GM18517 (cell line): Measurements from ENCODE around the gene RPLP2.

Source experiments
- ATAC-seq: cut with Tn5 transposase; IDR thresholded peaks from one replicate; pipeline ENCODE4 v1.9.1; 2021; ENCODE audit warnings: mild to moderate bottlenecking, moderate library complexity; ENCODE audit not compliant: unreplicated experiment

Gene RPLP2

DNA sequence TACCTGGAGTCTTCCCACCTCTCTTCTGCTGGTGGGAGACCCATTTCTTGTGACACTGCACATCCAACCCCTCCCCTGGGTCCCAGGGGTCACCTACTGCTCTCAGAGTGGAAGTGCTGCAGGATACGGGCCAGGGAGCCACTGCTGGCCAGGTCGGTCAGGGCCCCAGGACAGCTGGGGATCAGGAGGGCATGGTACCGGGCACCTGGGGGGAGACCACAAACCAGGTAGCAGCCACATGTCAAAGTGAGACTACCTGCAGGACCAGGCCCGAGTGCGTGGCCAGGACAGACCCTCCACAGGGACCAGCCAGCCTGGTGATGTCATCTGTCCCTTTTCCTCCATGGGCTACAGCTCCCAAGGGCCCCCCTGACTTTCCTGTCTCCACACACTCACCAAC, 36.3 kb upstream of the RPLP2 start:
- ATAC-seq: no peak

- ATAC-seq: no peak
These were observed 35.9 kb upstream of the RPLP2 start for GRCh38 chr11:773830-774229.

DNA sequence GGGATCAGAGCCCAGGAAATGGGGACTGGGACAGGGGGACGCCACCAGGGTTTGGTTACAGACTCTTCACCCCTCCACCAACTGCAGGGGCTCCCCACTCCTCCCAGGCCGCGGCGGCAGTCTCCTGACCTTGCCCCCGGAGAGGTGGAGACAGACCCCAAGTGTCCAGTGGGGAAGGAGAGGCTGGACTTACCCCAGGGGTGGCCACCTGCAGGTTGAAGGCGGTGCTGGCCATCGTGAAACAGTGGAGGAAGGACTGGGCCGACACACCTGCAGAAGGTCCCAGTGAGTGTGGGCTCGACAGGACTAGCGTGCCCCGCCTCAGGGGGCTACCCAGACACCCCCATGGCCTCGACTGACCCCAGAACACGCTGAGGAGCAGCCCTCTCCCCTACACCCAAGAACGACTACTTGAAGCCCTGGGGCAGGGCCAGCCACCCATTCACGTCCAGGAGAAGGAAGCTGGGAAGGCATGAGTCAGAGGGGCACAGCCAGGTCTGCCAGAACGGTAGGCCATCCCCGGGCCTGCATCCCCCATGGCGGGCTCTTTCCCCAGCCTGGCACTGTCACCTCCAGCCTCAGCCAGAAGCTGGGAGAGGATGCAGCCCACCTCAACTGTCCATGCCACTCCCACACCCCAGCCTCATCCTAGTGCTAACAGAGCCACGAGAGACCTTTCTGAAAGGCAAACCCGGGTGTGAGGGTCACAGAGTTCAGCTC, 34.7 kb upstream of the RPLP2 start:
- no peak for ATAC-seq

DNA sequence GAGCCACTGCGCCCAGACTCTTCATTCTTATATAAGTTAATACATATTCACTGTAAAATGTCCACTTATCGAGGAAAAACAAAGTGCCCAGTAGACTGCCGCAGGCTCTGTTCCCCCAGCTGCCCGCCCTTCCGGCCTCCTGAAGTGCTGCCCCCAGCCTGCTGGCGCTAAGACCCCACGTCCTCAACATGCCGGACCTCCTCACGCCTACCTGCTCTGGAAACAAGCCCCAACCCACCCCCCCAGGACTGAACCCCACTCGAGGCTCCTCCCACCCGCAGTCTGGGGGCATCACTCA, 33.6 kb upstream of the RPLP2 start:
- no peak for ATAC-seq

DNA sequence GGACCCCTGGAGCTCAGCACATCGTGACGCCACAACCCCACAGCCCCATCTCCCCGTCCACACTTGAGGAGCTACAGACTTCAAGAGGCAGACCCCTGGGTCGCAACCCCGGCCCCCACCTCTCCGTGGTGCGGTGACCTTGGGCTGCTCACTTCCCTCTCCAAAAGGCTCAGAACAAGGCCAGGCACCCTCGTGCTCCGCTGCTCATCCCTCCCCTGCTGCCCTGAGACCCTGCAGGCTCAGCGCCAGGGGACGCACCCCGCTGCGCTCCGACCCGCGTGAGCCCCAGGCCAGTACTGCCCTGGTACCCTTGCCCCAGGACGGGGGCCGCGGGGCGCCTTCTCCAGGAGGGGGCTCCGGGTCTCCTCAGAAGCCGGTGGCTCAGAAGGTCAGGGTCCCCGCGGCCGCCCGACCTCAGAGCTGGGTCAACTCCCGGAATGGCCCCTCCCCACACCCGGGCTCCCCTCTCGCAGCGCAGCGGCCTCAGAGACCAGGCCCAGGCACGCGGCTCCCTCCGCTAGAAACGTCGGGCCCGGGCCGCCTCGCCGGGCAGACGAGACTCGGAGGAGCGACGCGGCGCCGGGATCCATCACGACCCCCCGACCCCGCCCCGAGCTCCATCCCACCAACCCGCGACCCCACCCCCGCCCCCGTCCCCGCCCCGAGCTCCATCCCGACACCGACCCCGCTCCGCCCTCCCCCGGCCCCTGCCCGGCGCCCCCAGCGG, 33.0 kb upstream of the RPLP2 start:
- peak; percentile 34 for ATAC-seq

DNA sequence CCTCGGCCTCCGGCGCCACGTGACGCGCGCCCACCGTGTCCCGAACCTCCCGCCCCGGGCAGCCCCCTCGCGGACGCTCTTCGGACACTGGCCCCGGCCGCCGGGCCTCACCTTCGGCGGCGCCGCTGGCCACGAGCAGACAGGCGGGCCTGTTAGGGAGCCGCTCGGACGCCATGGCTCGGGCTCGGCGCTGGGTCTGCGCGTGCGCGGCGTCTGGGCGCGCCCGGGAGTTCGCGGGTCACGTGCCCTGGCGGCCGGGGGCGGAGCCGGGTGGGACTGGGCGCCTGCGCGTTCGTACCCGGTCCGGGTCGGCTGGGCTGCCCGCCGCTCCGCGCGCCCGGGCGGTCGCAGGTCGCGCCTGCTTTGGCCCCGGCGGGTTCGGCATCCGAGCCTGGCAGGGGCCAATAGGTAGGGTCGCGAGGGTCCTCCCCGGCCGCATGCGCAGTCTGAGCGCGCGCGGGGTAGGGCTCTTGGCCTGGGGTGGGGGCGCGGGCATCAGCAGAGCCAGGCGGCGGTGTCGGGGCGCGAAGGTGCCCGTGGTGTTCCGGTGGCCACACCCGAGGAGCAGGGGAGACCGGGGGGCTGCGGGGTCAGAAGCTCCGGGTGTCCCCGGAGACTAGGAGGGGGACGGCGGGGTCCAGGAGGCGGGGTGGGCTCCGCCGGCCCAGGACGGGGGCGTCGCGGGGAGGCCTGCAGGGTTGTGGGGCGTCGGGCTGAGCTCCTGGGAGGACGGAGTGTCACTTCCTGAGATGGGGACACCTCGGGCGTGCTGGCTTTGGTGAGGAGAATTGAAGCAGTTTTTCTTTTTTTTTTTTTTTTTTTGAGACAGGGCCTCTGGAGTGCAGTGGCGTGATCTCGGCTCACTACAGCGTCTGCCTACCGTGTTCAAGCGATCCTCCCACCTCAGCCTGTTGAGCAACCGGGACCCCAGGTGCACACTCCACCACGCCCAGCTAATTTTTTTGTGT, 32.2 kb upstream of the RPLP2 start, which contains the start of gene GATD1:
GATD1 (minus strand) TSS at position 200 of the 968 bp plus-strand sequence; CDS start at position 175, 25 bp downstream.
- ATAC-seq: peak; percentile 71

- no peak for ATAC-seq
These were observed 30.5 kb upstream of the RPLP2 start for GRCh38 chr11:778976-779954.

- ATAC-seq: no peak
These were observed 29.7 kb upstream of the RPLP2 start for GRCh38 chr11:779955-780532.

DNA sequence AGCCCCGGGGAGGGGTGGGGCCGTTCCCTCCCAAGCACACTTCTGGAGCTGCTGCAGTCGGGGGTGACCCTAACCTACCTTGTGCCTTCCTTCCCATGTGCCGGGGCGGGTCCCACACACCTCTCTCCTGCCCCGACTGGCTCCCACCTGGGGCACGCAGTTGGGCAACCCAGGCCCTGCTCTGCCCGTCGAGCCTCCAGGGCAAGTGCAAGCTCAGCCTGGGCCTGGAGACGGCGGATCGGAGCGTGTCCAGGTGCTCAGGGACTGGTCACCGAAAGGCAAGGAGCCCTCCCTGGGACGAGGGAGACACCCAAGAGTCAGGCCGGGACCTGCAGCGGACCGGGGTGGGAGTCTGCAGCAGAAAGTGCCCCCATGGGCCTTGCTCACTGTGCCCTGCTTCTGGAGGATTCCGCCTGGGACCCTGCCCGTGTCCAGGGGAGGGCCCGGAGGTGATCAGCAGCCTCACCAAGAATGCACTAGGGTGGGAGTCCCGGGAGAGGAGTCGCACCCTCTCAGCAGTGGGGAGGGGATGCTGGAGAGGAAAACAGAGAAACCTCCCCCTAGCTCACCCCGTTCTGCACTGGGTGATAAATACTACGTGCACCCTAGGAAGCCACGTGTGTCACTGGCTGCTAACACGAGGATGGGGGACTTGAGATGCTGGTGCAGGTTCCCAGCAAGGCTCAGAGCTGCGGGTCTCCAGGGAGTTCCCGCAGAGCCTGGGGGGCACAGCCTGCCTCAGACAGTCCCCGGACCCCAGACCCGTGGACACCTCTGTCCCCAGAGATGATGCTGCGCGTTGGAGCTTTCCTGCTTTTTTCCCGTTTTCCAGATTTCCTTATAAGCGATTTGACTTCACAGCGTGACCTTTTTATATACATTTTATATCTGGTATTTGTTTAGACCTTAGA, 27.2 kb upstream of the RPLP2 start:
- ATAC-seq: no peak

DNA sequence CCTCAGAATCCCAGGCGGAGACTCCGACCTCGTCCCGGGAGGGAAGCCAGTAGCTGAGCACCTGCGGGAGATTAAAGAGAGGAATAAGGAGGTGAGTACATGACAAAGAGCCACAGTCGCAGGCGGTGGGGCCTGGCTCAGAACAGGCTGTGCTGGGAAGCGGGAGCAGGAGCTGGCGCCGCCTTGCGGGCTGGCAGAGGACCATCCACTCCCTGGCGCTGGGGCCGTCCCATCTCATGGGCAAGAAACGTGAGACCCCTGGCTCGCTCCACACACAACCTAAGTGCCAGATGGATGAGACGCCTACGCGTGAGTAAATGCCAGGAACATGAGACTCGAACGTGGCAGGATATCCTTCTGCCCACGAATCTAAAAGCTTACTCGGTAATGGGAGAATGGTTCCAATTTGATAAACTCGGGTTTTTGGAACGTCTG, 26.2 kb upstream of the RPLP2 start:
- no peak for ATAC-seq

DNA sequence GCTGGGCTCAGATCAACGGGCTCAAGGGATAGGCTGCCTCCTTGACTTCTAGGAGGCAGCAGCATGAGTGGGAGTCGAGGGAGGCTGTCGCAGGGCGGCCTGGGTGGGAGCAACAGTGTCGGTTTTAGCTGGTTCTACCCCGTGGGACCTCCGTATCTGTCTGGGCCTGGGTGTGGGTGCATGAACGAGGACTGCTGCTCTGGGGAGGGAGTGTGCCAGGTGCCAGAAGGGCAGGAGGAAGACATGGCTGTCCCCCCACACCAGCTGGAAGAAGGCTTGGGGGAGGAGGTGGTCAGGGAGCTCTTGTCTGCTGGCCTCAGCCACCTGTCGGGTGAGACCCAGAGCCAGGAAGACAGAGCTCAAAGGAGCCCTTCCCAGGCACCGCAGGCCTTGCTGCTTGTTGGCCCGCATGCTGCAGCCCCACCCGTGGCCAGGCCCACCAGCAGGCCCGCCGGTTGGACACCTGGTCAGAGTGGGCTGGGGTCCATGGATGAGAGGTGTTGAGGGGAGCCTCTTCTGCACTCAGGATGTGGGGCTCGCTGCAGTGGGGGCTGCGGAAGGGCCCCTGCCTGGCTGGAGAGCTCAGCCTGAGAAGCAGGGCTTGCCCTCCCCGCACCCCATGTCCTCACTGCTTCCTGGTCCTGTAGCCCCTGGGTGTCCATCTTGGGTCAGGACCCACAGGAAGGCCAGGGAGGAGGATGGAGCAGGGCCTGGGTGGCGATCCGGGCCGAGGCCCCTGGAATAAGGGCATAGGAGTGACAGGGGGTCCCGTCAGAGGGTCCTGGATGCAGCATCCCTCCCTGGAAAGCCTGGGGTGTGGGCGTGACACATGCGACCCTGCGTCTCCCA, 23.3 kb upstream of the RPLP2 start:
- no peak for ATAC-seq

- no peak for ATAC-seq
These were observed 22.6 kb upstream of the RPLP2 start for GRCh38 chr11:787084-787675.

- ATAC-seq: no peak
These were observed 21.6 kb upstream of the RPLP2 start for GRCh38 chr11:788009-788640.

- ATAC-seq: no peak
These were observed 20.5 kb upstream of the RPLP2 start for GRCh38 chr11:788953-789940.

- no peak for ATAC-seq
These were observed 19.8 kb upstream of the RPLP2 start, which contains the start of gene CEND1 for GRCh38 chr11:789943-790342. CEND1 (minus strand) TSS chr11:790090; CDS start chr11:788576, 1,514 bp downstream.
